Measurements from ENCODE around the gene ZBTB34. TPM values are rescaled to one million over a fixed set of nuclear protein-coding genes. Genes with fewer than 3 reads are reported as not detected.

ZBTB34 gene
- total RNA-seq, 1 donor from 2014 or later, result 20.2 TPM

- no peaks in the 10 kb centered on the region for H3K36me3 Mint-ChIP-seq
- peak within 1 kb of the TSS; percentile 89 for H3K4me3 Mint-ChIP-seq
- H3K9me3 Mint-ChIP-seq, result no peaks in the 10 kb centered on the region
- peaks cover 25% of the 10 kb centered on the region for H3K27me3 Mint-ChIP-seq
- peak within 1 kb of the TSS; percentile 86 for H3K27ac Mint-ChIP-seq
- H3K4me1 Mint-ChIP-seq (ENCODE audit: unreplicated experiment), result peaks cover 13% of the 10 kb centered on the region
- TF ChIP-seq, protein P1, sequence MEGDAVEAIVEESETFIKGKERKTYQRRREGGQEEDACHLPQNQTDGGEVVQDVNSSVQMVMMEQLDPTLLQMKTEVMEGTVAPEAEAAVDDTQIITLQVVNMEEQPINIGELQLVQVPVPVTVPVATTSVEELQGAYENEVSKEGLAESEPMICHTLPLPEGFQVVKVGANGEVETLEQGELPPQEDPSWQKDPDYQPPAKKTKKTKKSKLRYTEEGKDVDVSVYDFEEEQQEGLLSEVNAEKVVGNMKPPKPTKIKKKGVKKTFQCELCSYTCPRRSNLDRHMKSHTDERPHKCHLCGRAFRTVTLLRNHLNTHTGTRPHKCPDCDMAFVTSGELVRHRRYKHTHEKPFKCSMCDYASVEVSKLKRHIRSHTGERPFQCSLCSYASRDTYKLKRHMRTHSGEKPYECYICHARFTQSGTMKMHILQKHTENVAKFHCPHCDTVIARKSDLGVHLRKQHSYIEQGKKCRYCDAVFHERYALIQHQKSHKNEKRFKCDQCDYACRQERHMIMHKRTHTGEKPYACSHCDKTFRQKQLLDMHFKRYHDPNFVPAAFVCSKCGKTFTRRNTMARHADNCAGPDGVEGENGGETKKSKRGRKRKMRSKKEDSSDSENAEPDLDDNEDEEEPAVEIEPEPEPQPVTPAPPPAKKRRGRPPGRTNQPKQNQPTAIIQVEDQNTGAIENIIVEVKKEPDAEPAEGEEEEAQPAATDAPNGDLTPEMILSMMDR (conservative IDR thresholded peaks at IDR 0.05), result no peak
- peak; percentile 95 for DNase-seq (ENCODE audit: extremely low spot score, unreplicated experiment)
Measured at GRCh38 chr9:126914458-126915280, 54.2 kb downstream of the ZBTB34 start, which contains the start of gene RALGPS1. Gene RALGPS1, plus strand, starts transcription at chr9:126914782. Its CDS starts 47,508 bp downstream, at chr9:126962290.

DNA sequence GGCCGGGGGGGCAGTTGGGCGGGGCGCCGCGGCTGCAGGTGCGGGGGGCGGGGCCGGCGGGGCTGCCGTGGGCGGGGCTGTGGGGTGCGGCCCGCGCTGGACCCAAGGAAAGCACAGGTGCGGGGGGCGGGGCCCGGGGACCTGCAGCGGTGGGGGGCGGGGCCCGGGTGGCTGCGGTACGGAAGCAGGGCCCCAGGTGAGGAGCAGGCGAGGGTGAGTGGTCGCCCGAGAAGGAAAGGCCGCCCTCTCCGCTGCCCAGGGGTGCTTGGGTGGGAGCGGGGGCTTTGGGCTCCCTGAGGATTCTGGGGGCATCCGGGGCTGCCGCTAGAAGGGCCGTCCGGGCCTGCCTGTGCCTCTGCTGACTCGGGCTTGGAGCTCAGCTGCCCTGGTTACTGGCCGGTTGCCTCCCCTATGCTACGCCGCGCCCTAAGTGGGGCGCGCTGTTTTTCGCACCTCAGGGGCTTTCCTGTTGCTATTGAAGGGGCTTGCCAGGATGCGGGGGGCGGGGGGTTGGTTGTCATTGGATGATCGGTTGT, 54.9 kb downstream of the ZBTB34 start:
- Mint-ChIP-seq H3K27me3 (peaks cover 25% of the 10 kb centered on the region), H3K27ac (peak overlapping the region; percentile 86), H3K4me1 (ENCODE audit: unreplicated experiment) (peaks cover 13% of the 10 kb centered on the region), H3K36me3 (no peaks in the 10 kb centered on the region), H3K4me3 (peak overlapping the region; percentile 89), H3K9me3 (no peaks in the 10 kb centered on the region)
- peak; percentile 76 for DNase-seq (ENCODE audit: extremely low spot score, unreplicated experiment)
- TF ChIP-seq, protein P1 (conservative IDR thresholded peaks at IDR 0.05), result no peak

DNA sequence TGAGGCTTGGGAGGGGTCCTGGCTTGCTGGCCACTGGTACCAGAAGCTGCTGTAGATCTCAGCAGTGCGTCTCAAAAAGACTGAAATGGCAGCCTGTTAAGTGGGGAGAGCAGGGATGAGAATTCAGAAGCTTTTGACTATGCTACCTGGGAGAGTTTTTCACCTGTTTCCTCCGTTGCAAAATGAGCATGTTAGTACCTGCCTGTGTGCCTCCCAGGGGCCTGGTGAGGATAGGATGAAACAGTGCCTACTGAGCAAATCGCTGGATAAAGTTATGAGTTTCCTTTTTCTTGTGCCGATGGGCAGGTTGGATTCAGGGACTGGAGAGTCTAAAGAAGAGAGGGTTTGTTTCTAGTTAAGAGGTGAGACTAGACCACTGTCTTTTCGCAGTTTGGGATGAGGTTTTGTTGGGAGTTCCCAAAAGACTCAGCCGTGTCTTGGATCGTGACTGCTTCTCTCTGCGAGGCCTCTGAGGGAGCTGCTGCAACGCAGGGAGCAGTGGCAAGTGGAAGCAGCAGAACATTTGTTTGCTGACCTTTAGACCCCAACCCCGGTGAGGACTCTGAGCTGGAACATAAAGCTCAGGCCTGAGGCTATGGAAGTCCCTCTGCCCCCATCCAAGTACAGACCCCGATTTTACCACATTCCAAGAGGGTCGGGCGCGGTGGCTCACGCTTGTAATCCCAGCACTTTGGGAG, 55.6 kb downstream of the ZBTB34 start:
- no peaks in the 10 kb centered on the region for H3K9me3 Mint-ChIP-seq
- peak overlapping the region; percentile 89 for H3K4me3 Mint-ChIP-seq
- peak overlapping the region; percentile 86 for H3K27ac Mint-ChIP-seq
- no peak for DNase-seq (ENCODE audit: extremely low spot score, unreplicated experiment)
- peaks cover 24% of the 10 kb centered on the region for H3K27me3 Mint-ChIP-seq
- peaks cover 13% of the 10 kb centered on the region for H3K4me1 Mint-ChIP-seq (ENCODE audit: unreplicated experiment)
- no peaks in the 10 kb centered on the region for H3K36me3 Mint-ChIP-seq
- TF ChIP-seq, protein P1 (conservative IDR thresholded peaks at IDR 0.05), result no peak

- H3K27me3 Mint-ChIP-seq, result peaks cover 19% of the 10 kb centered on the region
- H3K4me1 Mint-ChIP-seq (ENCODE audit: unreplicated experiment), result peaks cover 13% of the 10 kb centered on the region
- peak overlapping the region; percentile 75 for H3K27ac Mint-ChIP-seq
- H3K36me3 Mint-ChIP-seq, result no peaks in the 10 kb centered on the region
- TF ChIP-seq, protein P1 (conservative IDR thresholded peaks at IDR 0.05), result no peak
- peak overlapping the region; percentile 89 for H3K4me3 Mint-ChIP-seq
- H3K9me3 Mint-ChIP-seq, result no peaks in the 10 kb centered on the region
- DNase-seq (ENCODE audit: extremely low spot score, unreplicated experiment), result no peak
Measured at GRCh38 chr9:126916909-126917308, 56.5 kb downstream of the ZBTB34 start.

DNA sequence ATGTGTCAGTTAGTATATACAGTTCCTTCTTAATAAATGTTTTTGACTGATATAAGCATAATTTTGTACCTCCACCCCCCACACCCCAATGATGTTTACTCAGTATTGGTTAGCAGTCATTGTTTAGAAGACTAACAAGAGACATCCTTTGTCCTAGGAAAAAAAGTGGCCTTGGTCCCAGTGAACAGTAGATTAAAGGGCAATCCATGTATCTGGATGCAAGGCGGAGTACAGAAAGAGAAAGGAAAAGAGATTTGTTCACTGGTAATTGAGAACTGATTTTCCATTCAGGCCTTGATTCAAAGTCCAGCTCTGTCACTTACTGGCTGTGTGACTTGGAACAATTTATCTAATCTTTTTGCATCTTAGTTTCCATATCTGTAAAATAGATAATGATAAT, 58.8 kb downstream of the ZBTB34 start:
- peak overlapping the region; percentile 71 for H3K27ac Mint-ChIP-seq
- TF ChIP-seq, protein P1 (conservative IDR thresholded peaks at IDR 0.05), result no peak
- no peak overlapping the region for H3K4me3 Mint-ChIP-seq
- no peaks in the 10 kb centered on the region for H3K36me3 Mint-ChIP-seq
- H3K27me3 Mint-ChIP-seq, result peaks cover 9% of the 10 kb centered on the region
- H3K9me3 Mint-ChIP-seq, result no peaks in the 10 kb centered on the region
- peaks cover 13% of the 10 kb centered on the region for H3K4me1 Mint-ChIP-seq (ENCODE audit: unreplicated experiment)
- DNase-seq (ENCODE audit: extremely low spot score, unreplicated experiment), result no peak
